Inflammatory macrophage treated with lipopolysaccharide for 1 hour (primary cell): ENCODE data around the gene H2AZ2.
"Not testable (repeated sequence)": the region's sequence is repeated elsewhere in the genome, so short reads cannot be mapped to it uniquely, and the experiment has no call there.

ENCODE experiments used
- DNase-seq, 2 donors: peaks; one replicate each; pipeline ENCODE4 v3.0.0-alpha.2; 2020 to 2022

The H2AZ2 gene

GRCh38 chr7:44811093-44811492 is 36.8 kb downstream of the H2AZ2 start:
- no peak for DNase-seq

GRCh38 chr7:44808914-44809393 is 38.9 kb downstream of the H2AZ2 start:
- no peak for DNase-seq

GRCh38 chr7:44805950-44806349 is 41.9 kb downstream of the H2AZ2 start:
- no peak for DNase-seq

- DNase-seq: not testable (repeated sequence)
Observed at GRCh38 chr7:44803828-44804519, 43.9 kb downstream of the H2AZ2 start.

- DNase-seq: no peak
Observed at GRCh38 chr7:44802418-44803025, 45.4 kb downstream of the H2AZ2 start.

- no peak for DNase-seq
Observed at GRCh38 chr7:44801890-44802289, 46.0 kb downstream of the H2AZ2 start.

- no peak for DNase-seq
Observed at GRCh38 chr7:44799939-44800338, 47.9 kb downstream of the H2AZ2 start.

- no peak for DNase-seq
Observed at GRCh38 chr7:44798649-44799305, 49.1 kb downstream of the H2AZ2 start.

- DNase-seq: peak; percentile 83 to 88
Observed at GRCh38 chr7:44797329-44798258, 50.3 kb downstream of the H2AZ2 start.

GRCh38 chr7:44796504-44797328 is 51.2 kb downstream of the H2AZ2 start, which contains the start of gene PPIA:
Gene PPIA (plus strand): TSS chr7:44796681. CDS start chr7:44796725, 44 bp downstream.
- peak; percentile 97 to 99 for DNase-seq

GRCh38 chr7:44796034-44796503 is 51.8 kb downstream of the H2AZ2 start:
- DNase-seq: peak; percentile 28 to 41

GRCh38 chr7:44794331-44794730 is 53.6 kb downstream of the H2AZ2 start:
- DNase-seq: no peak

GRCh38 chr7:44793919-44794318 is 54.0 kb downstream of the H2AZ2 start:
- DNase-seq: no peak

GRCh38 chr7:44791278-44792219 is 56.3 kb downstream of the H2AZ2 start:
- DNase-seq: no peak

GRCh38 chr7:44789990-44790389 is 57.9 kb downstream of the H2AZ2 start:
- no peak for DNase-seq

- no peak for DNase-seq
Observed at GRCh38 chr7:44787762-44788161, 60.1 kb downstream of the H2AZ2 start.

GRCh38 chr7:44787041-44787440 is 60.8 kb downstream of the H2AZ2 start:
- DNase-seq: no peak

- DNase-seq: not testable (repeated sequence)
Observed at GRCh38 chr7:44785218-44785617, 62.7 kb downstream of the H2AZ2 start.

- no peak for DNase-seq
Observed at GRCh38 chr7:44784364-44784763, 63.5 kb downstream of the H2AZ2 start.

- DNase-seq: no peak
Observed at GRCh38 chr7:44783407-44783806, 64.5 kb downstream of the H2AZ2 start.
